Thyroid gland (tissue), 4 donors: ENCODE data around the gene RMI2.

Source experiments
- CTCF ChIP-seq, 6 experiments: fragments of 200-600 bp in 3 of 6; fragments of 450-650 bp in 3 of 6; sonication (generic) in 3 of 6; IDR thresholded peaks; one replicate each; pipeline ENCODE4 v1.5.1; 2016 to 2019; ENCODE audit warnings: antibody characterized with exemption in 6 of 6, mild to moderate bottlenecking in 2 of 6, inconsistent platforms in 1 of 6, moderate library complexity in 1 of 6
- POLR2A ChIP-seq, 2 donors: fragments of 450-650 bp; IDR thresholded peaks; one replicate each; pipeline ENCODE4 v1.6.1; 2017; ENCODE audit warnings: antibody characterized with exemption in 2 of 2, mild to moderate bottlenecking in 2 of 2, moderate library complexity in 1 of 2

DNA sequence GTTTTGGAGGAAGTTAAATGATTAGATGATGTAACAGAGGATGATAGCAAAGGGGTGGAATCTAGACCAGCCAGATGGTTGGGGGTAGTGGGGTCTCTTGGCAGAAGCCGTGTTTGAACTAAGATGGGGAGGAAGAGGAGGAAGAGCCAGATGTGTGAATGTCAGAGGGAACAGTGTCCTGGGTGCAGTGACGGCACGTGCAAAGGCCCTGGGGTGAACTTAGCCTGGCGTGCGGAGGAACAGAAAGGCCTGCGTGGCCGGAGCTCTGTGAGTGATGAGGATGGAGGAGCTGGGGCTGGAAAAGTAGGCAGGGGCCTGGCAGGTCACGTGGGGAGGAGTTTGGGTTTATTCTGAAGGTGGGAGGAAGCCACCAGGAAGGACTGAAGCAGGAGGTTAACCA, 26.4 kb upstream of the RMI2 start:
- TF ChIP-seq CTCF (IDR thresholded peaks at IDR 0.05) (no peak), POLR2A (IDR thresholded peaks at IDR 0.05) (no peak)
